ENCODE measurements around the gene NKD2.

DNA sequence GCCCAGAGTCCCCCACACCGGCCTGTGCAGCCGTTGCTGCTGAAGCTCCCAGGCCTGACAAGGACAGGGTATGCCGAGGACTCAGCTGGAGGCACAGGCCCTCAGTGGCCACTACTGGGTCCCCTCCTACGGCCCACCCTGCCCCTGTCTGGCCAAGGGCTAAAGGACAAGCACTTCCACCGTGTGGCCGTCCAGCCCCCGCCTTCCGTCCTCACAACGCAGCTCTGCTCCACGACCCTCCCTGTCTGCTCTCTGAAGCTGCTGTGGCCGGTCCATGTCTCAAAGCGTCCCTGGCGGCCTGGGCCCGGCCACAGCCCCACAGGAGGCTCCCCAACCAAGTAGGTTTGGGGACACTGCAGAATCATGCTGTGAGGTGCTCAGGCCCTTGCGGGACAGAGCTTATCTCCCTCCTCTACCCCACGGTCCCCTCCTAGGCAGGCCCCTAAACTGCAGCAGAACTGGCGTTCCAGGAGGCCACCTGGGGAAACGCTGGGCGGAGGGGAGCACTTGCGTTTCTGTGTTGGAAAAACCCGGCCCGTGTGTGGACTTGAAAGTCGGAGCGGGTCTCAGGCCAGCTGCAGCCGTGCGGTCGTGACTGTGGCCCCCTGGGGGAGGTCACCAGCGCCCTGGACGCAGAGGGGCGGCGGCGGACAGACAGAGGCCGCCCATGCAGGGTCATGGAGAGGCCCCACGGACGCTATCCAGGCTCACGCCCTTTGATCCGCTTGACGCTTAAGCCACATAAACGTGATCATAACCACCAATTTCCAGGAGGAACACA lies 45.6 kb downstream of the NKD2 start:
- TF ChIP-seq POLR2AphosphoS5 (IDR thresholded peaks at IDR 0.05) (no peak), POLR2A (IDR thresholded peaks at IDR 0.05) (no peak), EP300 (IDR thresholded peaks at IDR 0.05) (no peak)
- TF ChIP-seq, protein P1, sequence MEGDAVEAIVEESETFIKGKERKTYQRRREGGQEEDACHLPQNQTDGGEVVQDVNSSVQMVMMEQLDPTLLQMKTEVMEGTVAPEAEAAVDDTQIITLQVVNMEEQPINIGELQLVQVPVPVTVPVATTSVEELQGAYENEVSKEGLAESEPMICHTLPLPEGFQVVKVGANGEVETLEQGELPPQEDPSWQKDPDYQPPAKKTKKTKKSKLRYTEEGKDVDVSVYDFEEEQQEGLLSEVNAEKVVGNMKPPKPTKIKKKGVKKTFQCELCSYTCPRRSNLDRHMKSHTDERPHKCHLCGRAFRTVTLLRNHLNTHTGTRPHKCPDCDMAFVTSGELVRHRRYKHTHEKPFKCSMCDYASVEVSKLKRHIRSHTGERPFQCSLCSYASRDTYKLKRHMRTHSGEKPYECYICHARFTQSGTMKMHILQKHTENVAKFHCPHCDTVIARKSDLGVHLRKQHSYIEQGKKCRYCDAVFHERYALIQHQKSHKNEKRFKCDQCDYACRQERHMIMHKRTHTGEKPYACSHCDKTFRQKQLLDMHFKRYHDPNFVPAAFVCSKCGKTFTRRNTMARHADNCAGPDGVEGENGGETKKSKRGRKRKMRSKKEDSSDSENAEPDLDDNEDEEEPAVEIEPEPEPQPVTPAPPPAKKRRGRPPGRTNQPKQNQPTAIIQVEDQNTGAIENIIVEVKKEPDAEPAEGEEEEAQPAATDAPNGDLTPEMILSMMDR (IDR thresholded peaks at IDR 0.05), result no peak
